Measurements from ENCODE around the gene HPCA.

Gene HPCA

DNA sequence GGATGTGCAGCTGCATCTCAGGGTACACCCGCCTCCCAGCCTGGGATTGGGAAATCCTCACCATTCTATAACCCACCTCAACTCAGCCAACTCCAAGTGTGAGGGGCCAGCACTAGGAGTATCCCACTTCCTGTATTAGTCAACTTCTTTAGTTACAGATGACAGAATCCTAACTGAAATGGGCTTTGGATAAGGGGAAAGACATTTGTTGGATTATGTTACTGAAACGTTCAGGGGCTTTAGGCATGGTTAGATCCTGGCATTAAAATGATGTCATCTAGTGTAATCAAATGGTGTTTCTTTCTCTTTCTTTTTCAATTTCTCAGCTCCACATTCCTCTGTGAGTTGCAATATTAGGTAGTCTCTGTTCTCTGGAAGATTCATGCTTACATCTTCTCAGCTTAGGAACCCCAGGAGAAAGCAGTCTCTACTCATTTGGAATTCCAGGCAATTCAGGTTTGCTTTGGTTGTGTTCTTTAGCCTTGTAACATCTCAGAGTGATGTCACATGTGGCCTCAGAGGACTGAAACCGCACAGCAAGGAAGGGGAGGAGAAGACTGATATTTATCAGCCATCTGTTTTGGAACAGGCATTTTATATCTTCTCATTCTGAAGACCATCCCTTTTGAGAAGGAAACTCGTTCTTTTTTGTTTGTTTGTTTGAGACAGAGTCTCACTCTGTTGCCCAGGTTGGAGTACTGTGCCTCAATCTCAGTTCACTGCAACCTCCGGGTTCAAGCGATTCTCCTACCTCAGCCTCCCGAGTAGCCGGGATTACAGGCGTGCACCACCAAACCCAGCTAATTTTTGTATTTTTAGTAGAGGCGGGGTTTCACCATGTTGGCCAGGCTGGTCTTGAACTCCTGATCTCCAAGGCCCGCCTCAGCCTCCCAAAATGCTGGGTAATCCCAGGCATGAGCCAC is 33.8 kb downstream of the HPCA start:
- no peak for TF ChIP-seq ZFX (IDR thresholded peaks at IDR 0.05)
- TF ChIP-seq, protein P1, sequence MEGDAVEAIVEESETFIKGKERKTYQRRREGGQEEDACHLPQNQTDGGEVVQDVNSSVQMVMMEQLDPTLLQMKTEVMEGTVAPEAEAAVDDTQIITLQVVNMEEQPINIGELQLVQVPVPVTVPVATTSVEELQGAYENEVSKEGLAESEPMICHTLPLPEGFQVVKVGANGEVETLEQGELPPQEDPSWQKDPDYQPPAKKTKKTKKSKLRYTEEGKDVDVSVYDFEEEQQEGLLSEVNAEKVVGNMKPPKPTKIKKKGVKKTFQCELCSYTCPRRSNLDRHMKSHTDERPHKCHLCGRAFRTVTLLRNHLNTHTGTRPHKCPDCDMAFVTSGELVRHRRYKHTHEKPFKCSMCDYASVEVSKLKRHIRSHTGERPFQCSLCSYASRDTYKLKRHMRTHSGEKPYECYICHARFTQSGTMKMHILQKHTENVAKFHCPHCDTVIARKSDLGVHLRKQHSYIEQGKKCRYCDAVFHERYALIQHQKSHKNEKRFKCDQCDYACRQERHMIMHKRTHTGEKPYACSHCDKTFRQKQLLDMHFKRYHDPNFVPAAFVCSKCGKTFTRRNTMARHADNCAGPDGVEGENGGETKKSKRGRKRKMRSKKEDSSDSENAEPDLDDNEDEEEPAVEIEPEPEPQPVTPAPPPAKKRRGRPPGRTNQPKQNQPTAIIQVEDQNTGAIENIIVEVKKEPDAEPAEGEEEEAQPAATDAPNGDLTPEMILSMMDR (conservative IDR thresholded peaks at IDR 0.05) = no peak

DNA sequence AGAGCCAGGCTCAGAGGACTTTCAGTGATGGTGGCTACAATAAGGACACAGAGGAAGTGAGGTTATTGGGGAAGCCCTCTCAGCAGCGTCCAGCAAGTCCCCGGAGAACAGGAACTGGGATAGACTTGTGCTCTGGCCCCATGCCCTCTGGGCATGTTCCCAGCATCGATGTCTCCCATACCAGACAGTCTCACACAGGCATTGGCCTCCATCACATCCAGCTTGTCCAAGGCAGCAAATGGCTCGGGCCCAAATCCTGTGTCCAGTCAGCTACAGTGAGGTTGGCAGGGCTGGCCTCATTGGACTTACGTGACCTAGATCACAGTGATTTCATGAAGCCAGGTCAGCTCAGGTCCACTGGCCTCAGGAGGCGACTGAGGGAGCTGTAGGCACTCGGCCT is 34.5 kb downstream of the HPCA start:
- TF ChIP-seq, protein P1 (conservative IDR thresholded peaks at IDR 0.05) = no peak
- no peak for TF ChIP-seq ZFX (IDR thresholded peaks at IDR 0.05)
- no peak overlapping the region for H3K27ac ChIP-seq

More for the DNA sequence above, 33.8 kb downstream of the HPCA start:
- H3K27ac ChIP-seq = no peak overlapping the region

DNA sequence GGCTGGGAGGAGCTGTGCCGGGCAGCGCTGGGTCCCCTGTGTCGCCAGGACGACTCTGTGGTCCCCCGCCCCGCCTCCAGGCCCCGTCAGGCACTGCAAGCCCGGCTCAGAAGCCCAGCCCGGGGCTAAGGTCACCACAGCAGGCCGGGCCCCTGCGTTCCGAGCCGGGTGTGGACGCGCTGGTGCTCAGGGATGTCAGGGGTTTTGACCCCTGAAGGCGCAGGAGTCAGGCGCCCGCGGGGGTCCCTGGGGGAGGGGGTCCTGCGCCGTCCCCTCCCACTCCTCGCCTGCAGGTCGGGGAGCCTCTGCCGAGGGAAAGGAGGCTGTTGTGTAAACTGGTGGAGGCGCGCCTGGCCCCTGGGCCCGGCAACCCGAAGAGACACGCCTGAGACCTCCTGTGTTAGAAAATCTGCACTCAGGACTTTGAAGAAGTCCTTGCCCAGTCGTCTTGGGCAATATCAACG is 38.6 kb downstream of the HPCA start:
- H3K27ac ChIP-seq = no peak overlapping the region
- no peak for TF ChIP-seq ZFX (IDR thresholded peaks at IDR 0.05)
- TF ChIP-seq, protein P1 (conservative IDR thresholded peaks at IDR 0.05) = no peak

DNA sequence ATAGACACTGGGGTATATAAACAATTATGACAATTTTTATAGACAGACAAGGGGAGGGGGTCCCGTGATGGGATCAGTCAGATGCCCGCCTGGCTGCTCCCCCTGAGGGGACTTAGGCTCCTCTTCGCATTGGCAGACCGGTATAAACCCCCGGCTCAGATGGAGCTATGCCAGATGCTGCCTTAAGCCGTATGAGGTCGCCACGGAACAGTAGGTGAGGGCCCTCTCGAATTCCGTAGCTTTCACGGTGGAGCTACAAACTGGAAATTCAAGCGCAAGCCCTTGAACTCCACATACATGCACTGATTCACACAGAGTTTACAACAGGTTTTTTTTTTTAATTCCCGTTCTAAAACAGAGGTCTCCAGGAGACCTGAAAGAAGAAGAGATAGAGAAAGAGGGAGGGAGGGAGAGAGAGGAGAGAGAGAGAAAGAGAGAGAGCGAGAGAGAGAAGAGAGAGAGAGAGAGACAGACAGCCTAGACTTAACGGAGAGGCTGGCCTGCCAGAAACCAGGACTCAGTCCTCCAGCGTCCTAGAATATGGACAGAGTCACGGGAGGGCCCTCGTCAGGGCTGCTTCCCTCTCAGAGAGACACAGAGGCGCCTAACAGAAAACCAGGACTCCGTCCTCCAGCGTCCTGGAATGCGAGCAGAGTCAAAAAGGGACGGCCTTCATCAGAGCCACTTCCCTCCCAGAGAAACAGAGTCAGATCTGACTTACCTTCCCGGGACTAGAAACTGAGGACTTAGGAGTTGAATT is 39.3 kb downstream of the HPCA start:
- TF ChIP-seq, protein P1 (conservative IDR thresholded peaks at IDR 0.05) = no peak
- no peak for TF ChIP-seq ZFX (IDR thresholded peaks at IDR 0.05)
- no peak overlapping the region for H3K27ac ChIP-seq

DNA sequence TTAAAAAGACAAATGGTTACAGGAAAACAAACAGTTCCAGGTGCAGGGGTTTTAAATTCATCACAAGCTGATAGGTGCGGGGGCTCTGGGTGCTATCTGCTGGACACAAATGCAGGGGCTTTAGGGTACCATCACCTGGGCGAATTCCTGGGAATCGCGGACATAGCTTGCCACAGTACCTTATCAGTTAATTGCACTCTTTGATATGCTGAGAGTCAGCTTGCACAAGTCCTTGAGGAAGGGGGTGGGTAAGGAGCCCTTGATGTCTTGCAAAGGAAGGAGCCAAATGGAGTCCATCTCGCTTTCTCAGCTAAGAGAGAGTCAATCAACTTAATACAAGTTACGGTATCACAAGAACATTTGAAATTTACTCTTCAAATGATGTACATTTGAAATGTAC is 40.3 kb downstream of the HPCA start:
- TF ChIP-seq, protein P1 (conservative IDR thresholded peaks at IDR 0.05) = no peak
- H3K27ac ChIP-seq = no peak overlapping the region

DNA sequence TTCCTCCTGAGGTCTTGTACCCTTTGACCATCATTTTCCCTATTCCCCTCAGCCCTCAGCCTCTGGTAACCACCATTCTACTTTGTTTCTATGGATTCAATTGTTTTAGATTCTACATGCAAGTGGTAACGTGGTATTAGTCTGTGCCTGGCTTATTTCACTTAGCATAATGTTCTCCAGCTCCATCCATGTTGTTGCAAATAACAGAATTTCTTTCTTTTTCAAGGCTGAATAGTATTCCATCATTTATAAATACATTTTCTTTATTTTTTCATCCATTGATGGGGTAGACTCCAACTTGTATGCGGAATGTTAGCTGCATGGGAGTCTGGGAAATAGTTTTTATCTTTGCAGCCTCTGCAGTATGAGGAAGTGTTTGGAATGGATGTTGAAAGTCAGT is 41.1 kb downstream of the HPCA start:
- no peak for TF ChIP-seq ZFX (IDR thresholded peaks at IDR 0.05)
- TF ChIP-seq, protein P1 (conservative IDR thresholded peaks at IDR 0.05) = no peak
- H3K27ac ChIP-seq = no peak overlapping the region

DNA sequence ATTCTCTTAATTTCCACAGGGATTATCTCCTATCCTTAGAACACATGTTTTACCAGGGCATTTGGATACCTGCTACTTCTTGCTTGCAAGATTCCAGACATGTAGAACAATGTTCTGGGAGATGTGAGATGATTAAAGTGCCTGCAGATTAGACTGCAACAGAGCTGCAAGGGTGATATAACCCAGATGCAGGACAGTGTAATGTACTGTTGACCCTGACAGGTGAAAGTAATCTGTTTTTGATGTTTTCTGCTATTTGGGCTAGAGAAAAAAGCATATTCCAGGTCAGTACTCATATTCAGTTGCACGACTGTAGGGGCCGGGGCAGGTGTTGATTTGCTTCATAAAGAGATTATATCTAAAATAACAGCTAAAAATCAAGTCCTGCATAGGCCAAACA is 42.0 kb downstream of the HPCA start:
- H3K27ac ChIP-seq = no peak overlapping the region
- TF ChIP-seq ZFX (IDR thresholded peaks at IDR 0.05) = no peak
- TF ChIP-seq, protein P1 (conservative IDR thresholded peaks at IDR 0.05) = no peak

All from C4-2B (cell line).